NCI-H2029 treated with DMSO at 0.1 percent for 48 hours (cell line): Measurements from ENCODE around the gene CCDC138.
A peak's percentile ranks its signal among the peaks of the same experiment; 100 is the strongest.
"Not testable (repeated sequence)": the region's sequence is repeated elsewhere in the genome, so short reads cannot be mapped to it uniquely, and the experiment has no call there.

Source experiments
- DNase-seq: peaks from one replicate; lab custom pipeline; 2025; lab: John Stamatoyannopoulos, UW

The CCDC138 gene, protein sequence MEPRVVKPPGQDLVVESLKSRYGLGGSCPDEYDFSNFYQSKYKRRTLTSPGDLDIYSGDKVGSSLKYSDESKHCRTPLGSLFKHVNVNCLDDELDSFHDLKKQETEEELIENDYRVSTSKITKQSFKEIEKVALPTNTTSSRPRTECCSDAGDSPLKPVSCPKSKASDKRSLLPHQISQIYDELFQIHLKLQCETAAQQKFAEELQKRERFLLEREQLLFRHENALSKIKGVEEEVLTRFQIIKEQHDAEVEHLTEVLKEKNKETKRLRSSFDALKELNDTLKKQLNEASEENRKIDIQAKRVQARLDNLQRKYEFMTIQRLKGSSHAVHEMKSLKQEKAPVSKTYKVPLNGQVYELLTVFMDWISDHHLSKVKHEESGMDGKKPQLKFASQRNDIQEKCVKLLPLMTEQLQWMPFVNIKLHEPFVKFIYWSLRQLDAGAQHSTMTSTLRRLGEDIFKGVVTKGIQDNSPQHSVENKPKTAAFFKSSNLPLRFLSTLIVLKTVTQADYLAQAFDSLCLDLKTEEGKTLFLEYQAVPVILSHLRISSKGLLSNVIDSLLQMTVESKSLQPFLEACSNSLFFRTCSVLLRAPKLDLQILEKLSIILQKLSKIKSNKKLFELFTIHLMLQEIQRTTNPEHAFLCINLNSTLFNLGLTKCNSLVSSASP

DNA sequence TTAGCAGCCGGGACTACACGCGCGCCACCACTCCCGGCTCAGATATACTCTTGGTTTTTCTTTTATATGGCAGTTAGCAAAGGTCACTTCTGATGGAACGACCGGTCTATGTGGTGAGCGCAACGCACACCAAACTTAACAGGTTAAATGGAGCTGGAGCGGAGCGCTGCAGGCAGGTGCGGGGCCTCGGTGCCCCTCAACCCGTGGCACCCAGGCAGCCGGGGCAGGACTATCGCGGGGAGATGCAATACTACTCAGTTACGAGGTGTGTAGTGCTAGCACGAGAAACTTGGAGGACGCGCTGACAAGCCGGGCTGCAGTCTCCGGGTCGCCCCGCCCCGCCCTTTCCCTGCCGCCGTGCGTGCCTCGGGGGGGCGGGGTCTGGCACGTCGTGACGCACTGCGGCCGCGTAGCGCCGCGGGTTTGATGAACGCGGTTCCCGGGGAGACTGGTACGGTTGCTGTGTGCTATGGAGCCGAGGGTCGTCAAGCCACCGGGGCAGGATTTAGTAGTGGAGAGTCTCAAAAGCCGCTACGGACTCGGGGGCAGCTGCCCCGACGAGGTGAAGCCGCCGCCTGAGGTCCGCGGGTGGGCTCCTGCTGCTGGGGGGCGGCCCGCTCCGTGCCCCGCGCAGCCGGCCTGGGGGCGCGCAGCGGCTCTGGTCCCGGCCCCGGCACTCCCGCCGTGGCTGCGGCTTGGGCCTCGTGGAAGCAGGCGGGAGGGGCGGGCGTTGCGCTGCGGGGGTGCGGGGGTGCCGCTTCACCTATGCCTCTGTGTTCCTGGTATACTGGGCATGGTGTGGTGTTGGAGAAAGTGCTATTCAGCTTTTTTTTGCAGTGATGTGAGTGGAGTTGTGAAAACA is at the start of gene CCDC138:
Gene CCDC138, plus strand, starts transcription at position 418 of the 862 bp plus-strand sequence. Its CDS starts 52 bp downstream, at position 470.
- peak; percentile 46 for DNase-seq

DNA sequence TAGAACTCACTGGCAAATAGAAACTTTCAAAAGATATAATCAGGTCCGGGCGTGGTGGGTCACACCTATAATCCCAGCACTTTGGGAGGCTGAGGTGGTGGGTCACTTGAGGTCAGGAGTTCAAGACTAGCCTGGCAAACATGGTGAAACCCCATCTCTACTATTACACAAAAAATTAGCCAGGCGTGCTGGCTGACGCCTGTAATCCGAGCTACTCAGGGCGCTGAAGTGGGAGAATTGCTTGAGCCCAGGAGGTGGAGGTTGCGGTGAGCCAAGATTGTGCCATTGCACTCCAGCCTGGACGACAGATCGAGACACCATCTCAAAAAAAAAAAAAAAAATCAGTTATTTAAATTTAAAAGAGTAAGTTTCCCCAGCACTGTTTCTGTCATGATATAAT is 28.6 kb upstream of the CCDC138 start:
- not testable (repeated sequence) for DNase-seq

DNA sequence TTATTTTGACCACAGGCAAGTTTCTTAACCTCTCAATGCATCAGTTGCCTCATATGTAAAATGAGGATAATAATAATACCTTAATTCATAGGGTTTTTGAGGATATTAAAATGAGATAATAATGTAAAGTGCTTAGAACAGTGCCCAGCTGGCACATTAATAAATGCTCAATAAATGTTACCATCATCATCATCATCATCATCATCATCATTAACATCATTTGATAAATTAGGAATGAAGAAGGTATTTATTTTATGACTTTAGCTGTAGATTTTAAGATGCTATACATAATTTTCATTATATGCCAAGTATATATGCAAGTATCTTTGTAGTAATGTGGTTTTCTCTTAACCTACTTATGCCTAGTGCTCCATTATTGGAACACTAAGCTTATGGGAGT is 24.0 kb upstream of the CCDC138 start:
- not testable (repeated sequence) for DNase-seq

DNA sequence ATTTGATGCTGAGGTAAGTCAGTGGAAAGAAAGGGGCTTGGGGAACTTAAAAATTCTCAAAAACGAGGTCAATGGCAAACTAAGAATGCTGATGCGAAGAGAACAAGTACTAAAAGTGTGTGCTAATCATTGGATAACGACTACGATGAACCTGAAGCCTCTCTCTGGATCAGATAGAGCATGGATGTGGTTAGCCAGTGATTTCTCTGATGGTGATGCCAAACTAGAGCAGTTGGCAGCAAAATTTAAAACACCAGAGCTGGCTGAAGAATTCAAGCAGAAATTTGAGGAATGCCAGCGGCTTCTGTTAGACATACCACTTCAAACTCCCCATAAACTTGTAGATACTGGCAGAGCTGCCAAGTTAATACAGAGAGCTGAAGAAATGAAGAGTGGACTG is 19.9 kb upstream of the CCDC138 start:
- not testable (repeated sequence) for DNase-seq

DNA sequence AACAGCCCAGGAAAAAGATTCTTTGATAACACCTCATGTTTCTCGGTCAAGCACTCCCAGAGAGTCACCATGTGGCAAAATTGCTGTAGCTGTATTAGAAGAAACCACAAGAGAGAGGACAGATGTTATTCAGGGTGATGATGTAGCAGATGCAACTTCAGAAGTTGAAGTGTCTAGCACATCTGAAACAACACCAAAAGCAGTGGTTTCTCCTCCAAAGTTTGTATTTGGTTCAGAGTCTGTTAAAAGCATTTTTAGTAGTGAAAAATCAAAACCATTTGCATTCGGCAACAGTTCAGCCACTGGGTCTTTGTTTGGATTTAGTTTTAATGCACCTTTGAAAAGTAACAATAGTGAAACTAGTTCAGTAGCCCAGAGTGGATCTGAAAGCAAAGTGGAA is 18.7 kb upstream of the CCDC138 start:
- DNase-seq, result not testable (repeated sequence)

DNA sequence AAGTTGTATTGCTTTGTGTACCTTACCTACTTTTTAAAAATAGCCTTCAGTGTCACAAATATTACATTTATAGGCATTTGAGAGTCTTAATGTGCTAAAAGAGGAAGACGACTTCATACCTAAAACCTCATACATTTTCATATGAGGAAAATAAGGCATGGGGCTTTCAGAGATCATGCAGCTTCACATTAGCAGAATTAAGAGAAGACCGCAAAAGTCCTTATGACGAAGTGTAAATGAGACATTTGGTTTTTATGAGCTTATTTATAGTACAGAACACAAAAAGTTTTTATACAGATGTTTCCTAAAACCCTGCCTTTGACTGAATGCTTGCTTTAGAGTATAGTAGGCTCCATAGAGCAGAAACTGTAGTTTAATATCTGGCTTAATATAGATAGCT is 10.1 kb upstream of the CCDC138 start:
- DNase-seq, result no peak

DNA sequence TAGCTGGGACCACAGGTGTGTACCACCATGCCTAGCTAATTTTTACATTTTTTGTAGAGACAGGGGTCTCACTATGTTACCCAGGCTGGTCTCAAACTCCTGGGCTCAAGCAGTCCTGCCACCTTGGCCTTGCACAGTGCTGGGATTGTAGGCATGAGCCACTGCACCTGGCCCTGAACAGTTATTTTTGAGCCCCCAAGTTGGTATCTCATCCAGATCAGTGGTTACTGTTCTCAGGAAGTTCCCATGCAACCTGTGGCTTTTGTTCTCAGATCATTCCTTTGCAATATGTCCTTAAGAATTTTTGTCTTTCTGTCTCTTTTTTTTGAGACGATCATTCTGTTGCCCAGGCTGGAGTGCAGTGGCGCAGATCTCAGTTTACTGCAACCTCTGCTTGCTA is 7.7 kb upstream of the CCDC138 start:
- no peak for DNase-seq

DNA sequence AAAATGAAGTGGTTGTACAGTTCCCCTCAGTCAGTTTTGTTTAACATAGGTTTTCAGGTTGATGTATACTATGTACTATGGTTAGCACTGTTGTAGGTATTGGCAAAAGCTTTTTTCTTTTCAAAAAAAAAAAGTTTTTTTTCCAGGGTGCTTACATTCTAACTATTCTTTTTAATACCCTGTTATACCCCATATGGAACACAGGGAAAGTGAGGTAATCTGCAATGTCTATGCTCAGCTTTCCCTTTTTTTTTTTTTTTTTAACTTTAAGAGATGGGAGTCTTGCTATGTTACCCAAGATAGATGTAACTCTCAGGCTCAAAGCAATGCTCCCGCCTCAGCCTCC is 590 bp upstream of the CCDC138 start:
- no peak for DNase-seq

DNA sequence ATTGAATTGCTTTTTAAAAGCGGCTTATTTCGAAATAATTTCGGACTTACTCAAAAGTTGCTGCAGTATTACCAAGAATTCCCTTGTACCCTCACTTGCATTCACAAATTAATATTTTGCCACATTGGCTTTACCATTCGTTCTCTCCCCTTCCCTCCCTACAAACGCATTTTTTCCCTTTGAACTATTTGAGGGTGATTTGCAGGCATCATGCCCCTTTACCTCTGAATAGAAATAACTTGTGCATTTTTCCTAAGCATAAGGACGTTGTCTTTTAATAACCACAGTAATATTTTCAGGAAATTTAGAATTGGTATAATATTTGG is 608 bp downstream of the CCDC138 start:
- DNase-seq, result no peak

DNA sequence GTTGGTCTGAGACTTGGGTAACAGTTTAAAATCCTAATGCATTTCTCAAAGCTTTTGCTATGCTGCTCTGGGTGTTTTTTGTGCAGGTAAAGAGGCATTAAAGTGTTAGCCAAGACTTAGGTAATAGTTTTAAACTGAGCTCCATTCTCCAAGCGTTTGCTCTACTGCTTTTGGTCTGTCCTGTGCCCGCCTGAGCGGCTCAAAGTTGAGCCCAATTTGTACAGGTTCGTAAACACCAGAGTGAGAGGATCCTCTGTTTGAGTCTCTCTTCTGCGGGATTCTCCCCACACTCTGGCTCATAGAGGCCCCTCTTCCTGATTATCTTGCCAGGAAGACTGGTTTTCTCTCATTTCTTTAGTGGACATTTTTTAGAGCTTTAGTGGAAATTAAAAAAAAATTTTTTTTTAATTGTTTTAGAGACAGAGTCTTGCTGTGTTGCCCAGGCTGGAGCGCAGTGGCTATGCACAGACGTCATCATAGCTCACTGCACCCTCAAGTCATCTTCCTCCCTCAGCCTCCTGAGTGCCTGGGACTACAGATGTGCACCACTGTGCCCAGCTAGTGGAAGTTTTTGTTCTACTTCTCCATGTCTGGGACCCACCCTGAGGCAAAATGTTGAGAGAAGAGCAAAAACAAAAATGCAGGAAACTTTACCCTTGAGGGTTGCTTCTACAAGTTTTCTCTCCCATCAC is 16.6 kb downstream of the CCDC138 start:
- DNase-seq, result no peak

DNA sequence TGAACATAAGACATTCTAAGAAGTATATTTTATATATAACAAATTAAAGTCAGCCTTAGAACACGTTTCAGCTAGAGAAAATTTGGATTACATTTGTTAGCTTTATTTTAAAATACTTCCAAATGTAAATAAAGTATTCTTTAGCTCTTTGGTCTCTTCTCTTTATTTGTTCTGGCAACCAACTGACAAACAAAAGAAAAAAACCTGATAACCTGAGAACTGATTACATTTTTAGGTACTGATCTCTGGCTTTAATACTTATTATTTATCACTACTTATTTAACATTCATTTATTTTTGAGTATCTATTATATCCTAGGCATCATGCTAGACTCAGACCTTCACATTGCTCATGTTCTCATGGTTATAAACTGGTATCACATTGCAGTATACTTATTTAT is 18.5 kb downstream of the CCDC138 start:
- DNase-seq, result no peak

DNA sequence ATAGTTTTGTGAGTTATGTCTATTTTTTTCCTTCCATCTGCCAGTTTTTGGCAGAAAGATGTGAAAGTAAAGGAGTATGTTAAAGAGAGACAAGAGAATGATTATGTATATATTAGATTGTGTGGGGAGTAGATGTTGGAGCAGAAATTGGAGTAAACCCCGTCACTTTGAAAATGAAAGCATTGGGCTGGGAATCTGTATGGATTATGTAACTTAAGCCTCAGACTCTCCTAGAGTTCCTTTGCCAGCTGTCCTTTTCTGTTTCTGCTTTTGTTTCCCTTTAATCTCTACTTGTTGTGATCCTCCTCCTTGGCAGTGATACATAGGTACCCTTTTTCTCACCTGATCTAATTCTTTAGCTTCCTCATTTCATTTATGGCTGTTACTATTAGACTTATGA is 19.2 kb downstream of the CCDC138 start:
- peak; percentile 38 for DNase-seq

DNA sequence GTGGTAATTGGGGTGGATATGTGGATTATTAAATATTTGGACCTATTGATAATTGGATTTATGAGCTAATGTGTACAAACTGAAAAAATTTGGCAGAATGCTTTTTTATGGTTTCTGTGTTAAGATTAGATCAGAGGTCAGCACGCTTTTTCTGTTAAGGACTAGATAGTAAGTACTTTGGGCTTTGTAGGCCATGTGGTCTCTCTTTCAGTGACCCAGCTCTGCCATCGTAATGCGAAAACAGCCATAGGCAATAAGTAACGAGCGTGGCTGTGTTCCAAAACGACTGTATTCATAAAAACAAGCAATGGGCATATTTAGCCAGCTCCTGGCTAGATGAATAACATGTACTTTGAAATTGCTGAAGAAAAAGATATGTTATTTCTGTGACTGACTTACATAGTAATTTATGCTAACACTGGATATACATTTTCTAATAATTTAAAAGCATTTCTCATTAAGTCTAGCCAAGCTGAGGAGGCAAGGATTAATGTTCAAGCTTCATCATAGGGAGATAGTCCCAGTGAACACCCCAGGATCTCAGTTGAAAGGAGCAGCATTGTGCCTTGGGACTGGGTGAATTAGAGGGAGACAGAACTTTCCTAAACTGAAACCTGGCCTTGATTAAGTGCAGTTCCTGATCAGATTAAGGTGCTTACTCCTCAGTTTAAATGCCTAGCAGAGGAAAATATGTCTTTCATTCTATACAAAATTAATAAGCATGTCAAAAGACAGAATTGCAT is 20.0 kb downstream of the CCDC138 start:
- no peak for DNase-seq

DNA sequence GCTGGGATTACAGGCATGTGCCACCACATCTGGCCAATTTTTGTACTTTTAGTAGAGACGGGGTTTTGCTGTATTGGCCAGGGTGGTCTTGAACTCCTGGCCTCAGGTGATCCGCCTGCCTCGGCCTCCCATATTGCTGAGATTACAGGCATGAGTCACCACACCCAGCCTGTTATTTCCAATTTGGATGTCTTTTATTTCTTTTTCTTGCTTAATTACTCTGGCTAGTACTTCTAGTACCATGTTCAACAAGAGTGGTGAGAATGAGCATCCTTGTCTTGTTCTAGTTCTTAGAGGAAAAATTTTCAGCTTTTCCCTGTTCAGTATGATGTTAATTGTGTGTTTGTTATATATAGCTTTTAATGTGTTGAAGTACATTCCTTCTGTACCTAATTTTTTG is 23.4 kb downstream of the CCDC138 start:
- DNase-seq, result no peak

DNA sequence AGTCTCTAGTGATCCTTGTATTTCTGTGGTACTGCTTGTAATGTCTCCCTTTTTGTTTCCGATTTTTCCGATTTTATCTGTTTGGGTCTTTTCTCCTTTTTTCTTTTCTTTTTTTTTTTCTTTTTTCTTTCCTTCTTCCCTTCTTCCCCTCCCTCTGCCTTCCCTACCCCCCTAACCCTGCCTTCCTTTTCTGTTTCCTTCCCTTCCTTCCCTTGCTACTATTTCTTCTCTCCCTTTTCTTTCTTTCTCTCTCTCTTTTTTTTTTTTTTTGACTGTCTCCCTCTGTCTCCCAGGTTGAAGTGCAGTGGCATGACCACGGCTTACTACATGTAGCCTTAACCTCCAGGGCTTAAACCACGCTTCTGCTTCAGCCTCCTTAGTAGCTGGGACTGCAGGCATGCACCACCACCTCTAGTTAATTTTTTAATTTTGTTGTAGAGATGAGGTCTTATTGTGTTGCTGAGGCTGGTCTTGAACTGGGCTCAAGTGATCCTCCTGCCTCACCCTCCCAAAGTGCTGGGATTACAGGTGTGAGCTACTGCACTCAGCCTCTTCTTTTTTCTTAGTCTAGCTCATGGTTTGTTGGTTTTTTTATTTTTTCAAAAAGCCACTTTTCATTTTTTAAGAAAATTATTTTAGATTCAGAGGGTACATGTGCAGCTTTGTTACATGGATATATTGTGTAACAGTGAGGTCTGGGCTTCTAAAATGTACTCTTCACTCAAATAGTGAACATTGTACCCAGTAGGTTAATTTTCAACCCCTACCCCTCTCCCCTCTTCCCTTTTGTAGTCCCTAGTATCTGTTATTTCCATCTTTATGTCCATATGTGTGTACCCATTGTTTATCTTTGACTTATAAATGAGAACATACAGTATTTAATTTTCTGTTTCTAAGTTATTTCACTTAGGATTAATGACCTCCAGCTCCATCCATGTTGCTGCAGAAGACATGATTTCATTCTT is 24.7 kb downstream of the CCDC138 start:
- DNase-seq, result no peak

DNA sequence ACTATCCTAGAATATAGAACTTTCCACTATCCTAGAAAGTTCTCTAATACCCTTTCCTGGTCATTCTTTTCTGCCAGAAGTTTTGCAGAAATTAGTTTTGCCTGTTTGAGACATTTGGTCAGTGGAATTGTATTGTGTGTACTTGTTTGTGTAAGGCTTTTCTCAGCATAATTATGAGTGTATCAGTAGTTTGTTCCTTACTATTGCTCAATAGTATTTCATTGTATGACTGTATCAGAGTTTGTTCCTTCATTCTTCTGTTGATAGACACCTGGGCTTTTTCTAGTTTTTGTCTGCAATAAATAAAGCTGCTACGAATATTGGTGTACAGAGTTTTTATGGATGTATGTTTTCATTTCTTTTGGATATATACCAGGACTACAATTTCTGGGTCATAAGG is 27.2 kb downstream of the CCDC138 start:
- no peak for DNase-seq

DNA sequence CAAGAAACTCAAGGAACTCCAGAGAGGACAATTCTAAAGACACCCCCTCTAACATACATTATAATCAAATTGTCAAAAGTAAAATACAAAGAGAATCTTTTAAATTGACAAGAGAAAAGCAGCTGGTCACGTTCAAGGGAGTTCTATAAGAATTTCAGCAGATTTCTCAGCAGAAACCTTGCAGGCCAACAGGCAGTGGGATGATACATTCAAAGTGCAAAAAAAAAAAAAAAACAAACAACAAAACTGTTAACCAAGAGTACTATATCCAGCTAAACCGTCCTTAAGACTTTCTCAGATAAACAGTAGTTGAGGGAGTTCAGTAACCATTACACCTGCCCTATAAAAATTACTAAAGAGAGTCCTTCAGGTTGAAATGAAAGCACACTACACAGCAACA is 33.9 kb downstream of the CCDC138 start:
- no peak for DNase-seq

DNA sequence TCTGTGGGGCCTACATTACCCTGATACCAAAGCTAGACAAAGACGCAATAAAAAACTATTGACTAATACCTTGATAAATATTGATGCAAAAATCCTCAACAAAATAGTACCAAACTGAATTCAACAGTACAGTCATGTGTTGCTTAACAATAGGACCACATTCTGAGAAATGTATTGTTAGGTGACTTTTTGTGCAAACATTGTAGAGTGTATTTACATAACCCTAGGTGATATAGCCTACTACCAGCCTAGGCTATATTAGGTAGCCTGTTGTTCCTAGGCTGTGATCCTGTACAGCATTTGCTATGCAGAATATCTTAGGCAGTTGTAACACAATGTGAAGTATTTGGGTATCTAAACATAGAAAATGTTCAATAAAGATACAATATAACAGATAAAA is 36.7 kb downstream of the CCDC138 start:
- DNase-seq, result no peak

DNA sequence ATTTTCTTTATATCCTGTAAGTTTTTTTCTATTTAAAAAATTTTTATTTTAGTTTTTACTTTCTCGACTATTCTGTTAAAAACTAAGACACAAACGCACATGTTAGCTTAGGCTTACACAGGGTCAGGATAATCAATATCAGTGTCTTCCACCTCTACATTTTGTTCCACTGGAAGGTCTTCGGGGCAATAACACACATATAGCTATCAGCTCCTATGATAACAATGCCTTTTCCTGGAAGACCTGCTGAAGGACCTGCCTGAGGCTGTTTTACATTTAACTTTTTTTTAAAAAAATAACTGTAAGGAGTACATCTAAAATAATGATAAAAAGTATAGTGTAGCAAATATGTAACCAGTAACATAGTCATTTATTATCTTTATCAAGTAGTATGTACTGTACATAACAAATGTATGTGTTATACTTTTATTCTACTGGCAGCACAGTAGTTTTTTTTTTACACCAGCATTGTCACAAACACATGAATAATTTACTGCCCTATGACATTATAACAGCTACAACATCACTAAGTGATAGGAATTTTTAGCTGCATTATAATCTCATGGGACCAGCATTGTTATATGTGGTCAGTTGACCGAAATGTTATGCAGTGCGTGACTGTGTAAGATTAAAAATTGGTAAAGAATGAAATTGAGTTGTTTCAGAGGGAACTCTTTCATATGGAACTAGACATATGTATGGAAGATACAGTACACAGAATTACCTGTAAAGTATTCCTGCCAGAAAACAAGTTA is 37.9 kb downstream of the CCDC138 start:
- no peak for DNase-seq

DNA sequence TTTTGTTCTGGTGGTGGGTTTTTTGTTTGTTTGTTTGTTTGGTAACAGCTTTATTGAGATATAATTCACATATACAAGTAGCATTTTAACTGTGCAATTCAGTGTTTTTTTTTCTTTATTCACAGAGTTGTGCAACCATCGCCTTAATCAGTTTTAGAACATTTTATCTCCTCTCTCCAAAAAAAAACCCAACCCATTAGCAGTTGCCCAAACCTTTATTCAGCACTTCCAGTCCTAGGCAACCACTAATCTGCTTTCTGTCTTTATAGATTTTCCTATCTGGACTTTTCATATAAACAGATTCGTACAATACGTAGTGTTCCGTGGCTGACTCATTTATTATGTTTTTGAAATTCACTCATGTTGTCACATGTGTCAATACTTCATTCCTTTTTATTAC is 38.7 kb downstream of the CCDC138 start:
- no peak for DNase-seq
